Heart right ventricle (tissue), 16 donors: ENCODE measurements around the gene RAD51AP2. TPM values are rescaled to one million over a fixed set of nuclear protein-coding genes. Genes with fewer than 3 reads are reported as not detected.
"Not testable (repeated sequence)": the region's sequence is repeated elsewhere in the genome, so short reads cannot be mapped to it uniquely, and the experiment has no call there.

Experiments used
- ATAC-seq, 8 donors: fragments of 200-7000 bp; cut with Tn5 transposase; one replicate each; pipeline ENCODE4 v1.9.1; 2020; ENCODE audit warnings: mild to moderate bottlenecking in 8 of 8, moderate library complexity in 8 of 8, moderate number of reproducible peaks in 1 of 8
- DNase-seq, 2 donors: peaks; one replicate each; pipeline ENCODE4 v3.0.0-alpha.2; 2020
- H3K27ac ChIP-seq, 10 donors: fragments of 200-600 bp; sonication (generic) in 2 of 10; one replicate each; pipeline versions ENCODE4 v1.5.0 to v1.8.0; 2020 to 2022; ENCODE audit warnings: mild to moderate bottlenecking in 3 of 10
- H3K27me3 ChIP-seq, 7 donors: fragments of 200-600 bp; one replicate each; pipeline ENCODE4 v1.8.0; 2021 to 2022; ENCODE audit warnings: mild to moderate bottlenecking in 2 of 7
- H3K36me3 ChIP-seq, 9 donors: fragments of 200-600 bp; sonication (generic) in 1 of 9; one replicate each; pipeline versions ENCODE4 v1.5.0 to v1.8.0; 2020 to 2022; ENCODE audit warnings: mild to moderate bottlenecking in 2 of 9
- H3K4me1 ChIP-seq, 9 donors: fragments of 200-600 bp; sonication (generic) in 1 of 9; one replicate each; pipeline versions ENCODE4 v1.5.0 to v1.8.0; 2020 to 2022; ENCODE audit warnings: mild to moderate bottlenecking in 4 of 9
- H3K4me3 ChIP-seq, 10 donors: fragments of 200-600 bp; sonication (generic) in 2 of 10; one replicate each; pipeline versions ENCODE4 v1.5.0 to v1.8.0; 2020 to 2022; ENCODE audit warnings: mild to moderate bottlenecking in 7 of 10, moderate library complexity in 2 of 10
- H3K9me3 ChIP-seq, 11 donors: fragments of 200-600 bp in 10 of 11; sonication (generic) in 2 of 11; one replicate each; pipeline versions ENCODE4 v1.5.0 to v1.8.0; 2013 to 2022; ENCODE audit warnings: mild to moderate bottlenecking in 2 of 11, control low read depth in 1 of 11, moderate library complexity in 1 of 11
- CTCF ChIP-seq, 9 donors: fragments of 200-600 bp; sonication (generic) in 2 of 9; IDR thresholded peaks; one replicate each; pipeline versions ENCODE4 v1.5.0 to v1.8.0; 2021 to 2022; ENCODE audit warnings: antibody characterized with exemption in 9 of 9, mild to moderate bottlenecking in 5 of 9, moderate library complexity in 1 of 9
- WGBS, 2 donors: extraction: QIAGEN DNeasy Blood & Tissue Kit; methylation state at CpG; one replicate each; pipeline ENCODE4 v1.1.7; 2013; ENCODE audit warnings: inconsistent platforms in 1 of 2; 5-methylcytosine and 5-hydroxymethylcytosine counted together
- intact Hi-C, 10 donors: fragments of 100-400 bp; cut with DNase I; formaldehyde crosslinking; loops; one replicate each; pipeline versions ENCODE4 v1.11.1 to v1.14.2; 2022
- long read RNA-seq, 3 donors: library from polyadenylated mRNA; unstranded; transcript quantifications; one replicate each; pipeline ENCODE4 v2.0.0, GENCODE V29; 2020 to 2021
- polyA plus RNA-seq, 2 donors: library from polyadenylated mRNA; stranded (reverse); fragments of 200-250 nt; gene quantifications; one replicate each; pipeline ENCODE4 v1.2.3, GENCODE V29; 2013
- total RNA-seq, 10 donors: library from RNA; stranded (reverse); fragmentation: NEBNext Ultra II Directional in 3 of 10; extraction: Animal tissue kit (Norgen Biotek cat#: 25700) in 3 of 10; gene quantifications; one replicate each; pipeline versions ENCODE4 v1.2.1 to v1.2.4, GENCODE V29; 2021 to 2023
- donor health status: Arrhythmogenic right ventricular cardiomyopathy.
- donor health status: ischemic (EF 13 %, LVEDD 7.1; RV severe dilation, severe dysfunction).
- donor health status: healthy with polysubstance abuse.
- donor health status: DM: no; HTN: yes; CAD: no.
- donor health status: DM: no; HTN: no; CAD: no.
- donor health status: ischemic (EF 25% LVEDD 6.9; RV normal size, moderate dysfunction).
- donor health status: ischemic (EF 25% LVEDD 5.7; RV mildly dilated, moderate dysfunction).
- donor health status: healthy.
- donor health status: DM: yes; HTN: yes; CAD: no.
- donor health status: Ischemic cardiomyopathy.
- donor health status: ischemic (EF 35%, LVEDD 5.7; RV mildly dilated, moderate dysfunction).
- donor health status: nonischemic (EF 11% LVEDD 7.7; RV severe dilation, severe dysfunction).
- donor health status: DM: yes; HTN: yes; CAD: no.
- donor health status: PGD.
- donor health status: ischemic (EF 29% LVEDD 5.4; RV normal size, mild dysfunction).
- donor health status: nonischemic (EF 23%, LVEDD 6.1; RV moderate dilation, normal function).

RAD51AP2 gene
- total RNA-seq (under 1 TPM in 9 of 10 donors, not detected in 1; 0.06 to 0.49 (median 0.14) TPM), polyA plus RNA-seq (under 1 TPM; 0.03 to 0.15 TPM)
- long read RNA-seq, donor 1 = 0 reads
- long read RNA-seq, donor 2 = 0 reads
- long read RNA-seq, donor 3 = 0 reads

GRCh38 chr2:17518212-17519154 is at the start of gene RAD51AP2:
RAD51AP2 (minus strand) TSS chr2:17518440; CDS start chr2:17518415, 25 bp downstream.
- DNase-seq (peak; percentile 86 to 89), ATAC-seq (peak; percentile 97 to 100 (median 99))
- H3K27me3 ChIP-seq = peaks cover 0 to 41% (median 0%) of the 10 kb centered on the region in 7 donors
- no peak for TF ChIP-seq CTCF (IDR thresholded peaks at IDR 0.05)
- H3K4me3 ChIP-seq = peak within 1 kb of the TSS; percentile 14 to 51 (median 43)
- H3K27ac ChIP-seq = peak within 1 kb of the TSS; percentile 69 to 91 (median 86)
- intact Hi-C loops = loop anchor here in 1 of 10 donors (1.0 kb wide), 1 partner anchor 21 kb away; no protein-coding TSS in a partner anchor
- H3K4me1 ChIP-seq = peaks cover 0 to 8% (median 5%) of the 10 kb centered on the region in 9 donors
- WGBS, 2 donors = 3 to 4% methylated on average over 38 of the region's 38 CpGs
- no peaks in the 10 kb centered on the region for H3K9me3 ChIP-seq
- H3K36me3 ChIP-seq = no peaks in the 10 kb centered on the region

- intact Hi-C loops, H3K4me3 ChIP-seq, H3K27me3 ChIP-seq, ATAC-seq, H3K36me3 ChIP-seq, H3K27ac ChIP-seq, H3K9me3 ChIP-seq, DNase-seq: not testable (repeated sequence)
- 88 to 90% methylated on average over 3 of the region's 3 CpGs for WGBS, 2 donors
- peaks cover 0 to 11% (median 0%) of the 10 kb centered on the region in 9 donors for H3K4me1 ChIP-seq
Measured at GRCh38 chr2:17565726-17566125, 47.5 kb upstream of the RAD51AP2 start.

- ATAC-seq (no peak), DNase-seq (no peak)
- H3K4me1 ChIP-seq = peaks cover 0 to 8% (median 0%) of the 10 kb centered on the region in 9 donors
- H3K27me3 ChIP-seq = no peaks in the 10 kb centered on the region
- TF ChIP-seq CTCF (IDR thresholded peaks at IDR 0.05) = no peak
- H3K4me3 ChIP-seq = no peak overlapping the region
- intact Hi-C loops = loop anchor here in 1 of 10 donors (10.0 kb wide), 1 partner anchor 64 kb away; no protein-coding TSS in a partner anchor
- WGBS, 2 donors = 83 to 88% methylated on average over 3 of the region's 3 CpGs
- no peaks in the 10 kb centered on the region for H3K36me3 ChIP-seq
- H3K9me3 ChIP-seq = no peaks in the 10 kb centered on the region
- H3K27ac ChIP-seq = no peak overlapping the region
Measured at GRCh38 chr2:17558878-17559277, 40.6 kb upstream of the RAD51AP2 start.

- Histone ChIP-seq H3K4me1 (peaks cover 0 to 7% (median 0%) of the 10 kb centered on the region in 9 donors), H3K9me3 (no peaks in the 10 kb centered on the region), H3K27ac (no peak overlapping the region), H3K36me3 (no peaks in the 10 kb centered on the region), H3K27me3 (no peaks in the 10 kb centered on the region), H3K4me3 (no peak overlapping the region)
- DNase-seq (no peak), ATAC-seq (no peak)
- intact Hi-C loops = loop anchor here in 1 of 10 donors (10.0 kb wide), 1 partner anchor 63 kb away; no protein-coding TSS in a partner anchor
- TF ChIP-seq CTCF (IDR thresholded peaks at IDR 0.05) = no peak
Measured at GRCh38 chr2:17558053-17558452, 39.8 kb upstream of the RAD51AP2 start.
